GM06990 (cell line): ENCODE data around the gene LRRC58.
"Not testable (repeated sequence)": the region's sequence is repeated elsewhere in the genome, so short reads cannot be mapped to it uniquely, and the experiment has no call there.

ENCODE experiments used
- DNase-seq: peaks from one replicate; pipeline ENCODE4 v3.0.0-alpha.2; 2011; ENCODE audit not compliant: insufficient read length; ENCODE audit errors: extremely low read depth
- H3K27me3 ChIP-seq: replicated peaks from 2 replicates; pipeline ENCODE4 v1.6.0; 2011; ENCODE audit warnings: low read length; ENCODE audit not compliant: control insufficient read depth, insufficient read depth
- H3K36me3 ChIP-seq: 2 replicates; pipeline ENCODE4 v1.5.1; 2011; ENCODE audit warnings: low read length; ENCODE audit not compliant: control insufficient read depth, insufficient read depth
- H3K4me3 ChIP-seq: replicated peaks from 2 replicates; pipeline ENCODE4 v1.5.1; 2011; ENCODE audit warnings: low read depth, mild to moderate bottlenecking, control low read depth, low read length
- TF ChIP-seq, protein P1 (sequence below): IDR thresholded peaks from 2 replicates; pipeline ENCODE4 v1.5.1; 2011; ENCODE audit warnings: low read length, control low read depth, mild to moderate bottlenecking, inconsistent platforms; ENCODE audit not compliant: insufficient read depth, poor library complexity, severe bottlenecking

Gene LRRC58

DNA sequence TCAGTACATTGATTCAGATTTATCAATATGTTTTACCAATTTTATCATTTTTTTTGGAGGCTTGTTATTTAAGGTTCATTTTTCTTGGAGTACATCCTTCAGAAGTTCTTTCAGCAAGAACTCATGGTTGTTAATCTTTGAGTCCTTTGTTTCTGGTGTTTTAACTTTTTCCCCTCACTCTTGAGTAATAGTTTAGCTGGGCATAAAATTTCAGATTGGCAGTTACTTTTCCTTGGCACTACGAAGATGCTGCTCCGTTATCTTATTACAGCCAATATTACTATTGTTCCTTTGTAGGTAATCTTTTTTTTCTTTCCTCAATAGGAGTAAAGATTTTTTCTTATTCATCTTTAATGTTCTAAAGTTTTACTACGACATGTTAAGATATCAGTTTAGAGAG is 9.8 kb downstream of the LRRC58 start:
- peaks cover 2% of the 10 kb centered on the region for H3K36me3 ChIP-seq
- TF ChIP-seq, protein P1, sequence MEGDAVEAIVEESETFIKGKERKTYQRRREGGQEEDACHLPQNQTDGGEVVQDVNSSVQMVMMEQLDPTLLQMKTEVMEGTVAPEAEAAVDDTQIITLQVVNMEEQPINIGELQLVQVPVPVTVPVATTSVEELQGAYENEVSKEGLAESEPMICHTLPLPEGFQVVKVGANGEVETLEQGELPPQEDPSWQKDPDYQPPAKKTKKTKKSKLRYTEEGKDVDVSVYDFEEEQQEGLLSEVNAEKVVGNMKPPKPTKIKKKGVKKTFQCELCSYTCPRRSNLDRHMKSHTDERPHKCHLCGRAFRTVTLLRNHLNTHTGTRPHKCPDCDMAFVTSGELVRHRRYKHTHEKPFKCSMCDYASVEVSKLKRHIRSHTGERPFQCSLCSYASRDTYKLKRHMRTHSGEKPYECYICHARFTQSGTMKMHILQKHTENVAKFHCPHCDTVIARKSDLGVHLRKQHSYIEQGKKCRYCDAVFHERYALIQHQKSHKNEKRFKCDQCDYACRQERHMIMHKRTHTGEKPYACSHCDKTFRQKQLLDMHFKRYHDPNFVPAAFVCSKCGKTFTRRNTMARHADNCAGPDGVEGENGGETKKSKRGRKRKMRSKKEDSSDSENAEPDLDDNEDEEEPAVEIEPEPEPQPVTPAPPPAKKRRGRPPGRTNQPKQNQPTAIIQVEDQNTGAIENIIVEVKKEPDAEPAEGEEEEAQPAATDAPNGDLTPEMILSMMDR, result no peak
- DNase-seq, result no peak
- no peak overlapping the region for H3K4me3 ChIP-seq
- H3K27me3 ChIP-seq, result no peaks in the 10 kb centered on the region

DNA sequence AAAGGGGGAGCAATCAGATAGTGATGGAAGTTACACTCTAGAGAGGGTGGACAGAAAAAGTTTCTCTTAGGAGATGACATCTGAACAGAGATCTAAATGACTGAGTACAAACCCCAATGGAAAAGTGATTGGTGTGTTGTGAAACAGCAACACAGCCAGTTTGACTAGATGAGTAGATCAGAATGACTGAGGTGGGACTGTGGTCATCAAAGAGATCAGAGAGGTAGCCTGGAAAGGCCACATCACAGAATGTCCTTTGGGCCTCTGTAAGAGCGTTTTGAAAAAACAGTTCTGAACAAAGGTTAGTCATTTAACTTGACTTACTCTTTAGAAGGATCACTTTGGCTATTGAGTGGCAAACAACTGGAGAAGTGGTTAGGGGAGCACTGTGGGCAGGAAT is 10.6 kb downstream of the LRRC58 start:
- no peak for DNase-seq
- Histone ChIP-seq H3K4me3 (no peak overlapping the region), H3K27me3 (no peaks in the 10 kb centered on the region), H3K36me3 (peaks cover 2% of the 10 kb centered on the region)
- TF ChIP-seq, protein P1, result no peak

DNA sequence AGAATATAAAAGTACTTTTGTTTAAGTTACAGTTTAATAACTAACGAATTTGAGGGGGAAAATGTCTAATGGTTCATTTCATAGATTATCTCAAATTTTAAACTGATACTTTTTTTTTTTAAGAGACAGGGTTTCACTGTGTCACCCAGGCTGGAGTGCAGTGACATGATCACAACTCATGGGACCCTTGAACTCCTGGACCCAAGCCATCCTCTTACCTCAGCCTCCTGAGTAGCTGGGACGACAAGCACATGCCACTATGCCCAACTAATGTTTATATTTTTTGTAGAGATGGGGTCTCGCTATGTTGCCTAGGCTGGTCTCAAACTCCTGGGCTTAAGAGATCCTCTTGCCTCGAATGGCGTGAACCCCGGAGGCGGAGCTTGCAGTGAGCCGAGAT is 16.5 kb downstream of the LRRC58 start:
- peaks cover 4% of the 10 kb centered on the region for H3K36me3 ChIP-seq
- H3K27me3 ChIP-seq, result no peaks in the 10 kb centered on the region
- H3K4me3 ChIP-seq, result no peak overlapping the region
- TF ChIP-seq, protein P1, result no peak
- DNase-seq, result no peak

DNA sequence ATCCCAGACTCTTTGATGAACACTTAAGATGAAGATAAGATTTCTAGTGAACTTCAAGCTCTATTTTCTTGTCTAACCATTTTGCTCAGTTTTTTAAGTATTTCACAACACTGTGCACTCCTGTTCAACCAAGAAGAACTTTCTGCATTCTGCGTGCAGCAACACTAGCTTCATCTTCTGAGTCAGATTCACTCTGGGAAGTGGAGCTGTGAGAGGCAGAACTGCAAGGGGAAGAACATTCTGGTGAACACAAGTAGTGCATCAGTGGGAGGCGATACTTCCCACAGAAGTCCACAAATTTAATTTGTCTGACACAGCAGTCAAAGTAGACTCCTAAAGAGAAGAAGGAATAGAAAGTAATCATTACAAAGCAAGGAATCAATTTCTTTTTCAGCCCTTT is 18.1 kb downstream of the LRRC58 start:
- H3K27me3 ChIP-seq, result no peaks in the 10 kb centered on the region
- TF ChIP-seq, protein P1, result no peak

DNA sequence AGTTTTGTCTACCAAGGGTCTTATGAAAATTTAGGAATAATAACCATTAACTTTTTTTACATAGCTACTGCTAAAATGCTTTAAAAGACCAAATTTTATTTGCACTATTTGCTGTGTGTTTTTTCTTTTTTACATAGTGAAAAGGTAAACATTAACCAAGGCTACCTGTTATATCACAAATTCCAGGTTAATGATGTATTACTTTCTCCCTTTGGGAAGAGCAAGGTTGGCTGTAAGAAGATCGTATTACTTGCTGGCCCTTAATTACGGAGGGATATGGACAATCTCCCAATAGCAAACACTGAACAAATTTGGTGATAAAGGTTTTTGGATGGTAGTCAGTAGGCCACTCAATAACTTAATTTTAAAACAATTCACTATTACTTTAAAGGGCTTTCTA is 22.4 kb downstream of the LRRC58 start:
- no peak overlapping the region for H3K4me3 ChIP-seq
- no peaks in the 10 kb centered on the region for H3K27me3 ChIP-seq
- H3K36me3 ChIP-seq, result peaks cover 4% of the 10 kb centered on the region
- TF ChIP-seq, protein P1, result no peak
- DNase-seq, result no peak

More for the DNA sequence above, 18.1 kb downstream of the LRRC58 start:
- H3K4me3 ChIP-seq, result no peak overlapping the region
- H3K36me3 ChIP-seq, result peaks cover 4% of the 10 kb centered on the region
- DNase-seq, result no peak

GRCh38 chr3:120324190-120324589 is 25.0 kb downstream of the LRRC58 start:
- TF ChIP-seq, protein P1, result no peak
- no peak overlapping the region for H3K4me3 ChIP-seq
- H3K27me3 ChIP-seq, result no peaks in the 10 kb centered on the region
- no peak for DNase-seq
- H3K36me3 ChIP-seq, result no peaks in the 10 kb centered on the region; the same call in none of the 2 replicates

- not testable (repeated sequence) for DNase-seq, H3K27me3 ChIP-seq, H3K4me3 ChIP-seq, H3K36me3 ChIP-seq
These were observed 25.4 kb downstream of the LRRC58 start for GRCh38 chr3:120323761-120324160.
